GM12878 (cell line): ENCODE results near the gene PHPT1.

Experiments
- JUNB ChIP-seq: IDR thresholded peaks from 2 replicates; pipeline ENCODE4 v1.6.1; 2016; ENCODE audit warnings: antibody characterized with exemption, mild to moderate bottlenecking
- YY1 ChIP-seq: IDR thresholded peaks from 2 replicates; pipeline ENCODE4 v1.6.1; 2011; ENCODE audit warnings: low read depth, mild to moderate bottlenecking, low read length
- TF ChIP-seq, protein P1 (sequence below), 3 experiments: IDR thresholded peaks in 2 of 3; conservative IDR thresholded peaks in 1 of 3; 2 replicates each; pipeline ENCODE4 v1.5.1; 2011; ENCODE audit warnings: low read depth in 3 of 3, low read length in 3 of 3, mild to moderate bottlenecking in 3 of 3, control low read depth in 2 of 3, moderate library complexity in 2 of 3, inconsistent platforms in 1 of 3, mixed read lengths in 1 of 3; ENCODE audit not compliant: control insufficient read depth in 2 of 3, insufficient read depth in 1 of 3; ENCODE audit errors: extremely low read depth in 1 of 3
- TF ChIP-seq, protein P2 (sequence below): IDR thresholded peaks from 2 replicates; pipeline ENCODE4 v1.6.1; 2011; ENCODE audit warnings: low read depth, mild to moderate bottlenecking, low read length, moderate library complexity, borderline replicate concordance; ENCODE audit errors: extremely low read depth

DNA sequence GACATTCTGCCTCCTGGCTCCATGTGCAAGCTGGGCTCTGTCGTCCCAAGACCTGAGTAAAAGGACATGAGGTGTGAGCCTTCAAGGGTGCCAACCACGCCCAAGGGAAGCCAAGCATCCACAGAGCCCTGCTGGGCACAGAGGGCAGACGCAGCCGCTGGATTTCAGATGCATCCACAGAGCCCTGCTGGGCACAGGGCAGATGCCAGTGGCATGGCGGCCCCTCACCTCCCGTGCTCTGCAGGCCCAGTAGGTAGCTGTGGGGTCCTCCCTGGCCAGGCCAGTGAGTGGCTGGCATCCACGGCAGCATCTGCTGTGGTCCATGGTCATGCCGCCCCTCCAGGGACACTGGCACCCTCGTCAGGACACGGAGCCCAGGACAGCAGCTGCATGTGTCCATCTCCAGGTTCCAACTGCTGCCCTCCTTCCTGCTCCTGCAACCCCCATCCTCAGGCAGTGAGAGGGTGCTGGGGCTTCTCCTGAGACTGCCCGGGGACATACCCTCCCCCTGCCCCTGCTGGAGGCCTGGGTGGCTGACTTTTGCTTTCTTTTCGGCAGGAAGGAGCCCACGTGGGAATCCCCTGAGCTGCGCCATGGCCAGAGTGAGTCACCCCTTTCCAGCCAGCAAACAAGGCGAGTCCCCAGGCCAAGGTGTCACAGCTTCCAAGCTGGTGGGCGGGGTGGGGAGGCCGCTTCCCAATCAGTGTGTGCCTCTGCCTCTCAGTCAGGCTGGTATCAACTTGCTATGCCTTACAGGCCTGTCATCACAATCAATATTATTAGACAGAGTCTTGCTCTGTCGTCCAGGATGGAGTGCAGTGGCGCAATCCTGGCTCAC lies 33.1 kb downstream of the PHPT1 start:
- TF ChIP-seq, protein P1, sequence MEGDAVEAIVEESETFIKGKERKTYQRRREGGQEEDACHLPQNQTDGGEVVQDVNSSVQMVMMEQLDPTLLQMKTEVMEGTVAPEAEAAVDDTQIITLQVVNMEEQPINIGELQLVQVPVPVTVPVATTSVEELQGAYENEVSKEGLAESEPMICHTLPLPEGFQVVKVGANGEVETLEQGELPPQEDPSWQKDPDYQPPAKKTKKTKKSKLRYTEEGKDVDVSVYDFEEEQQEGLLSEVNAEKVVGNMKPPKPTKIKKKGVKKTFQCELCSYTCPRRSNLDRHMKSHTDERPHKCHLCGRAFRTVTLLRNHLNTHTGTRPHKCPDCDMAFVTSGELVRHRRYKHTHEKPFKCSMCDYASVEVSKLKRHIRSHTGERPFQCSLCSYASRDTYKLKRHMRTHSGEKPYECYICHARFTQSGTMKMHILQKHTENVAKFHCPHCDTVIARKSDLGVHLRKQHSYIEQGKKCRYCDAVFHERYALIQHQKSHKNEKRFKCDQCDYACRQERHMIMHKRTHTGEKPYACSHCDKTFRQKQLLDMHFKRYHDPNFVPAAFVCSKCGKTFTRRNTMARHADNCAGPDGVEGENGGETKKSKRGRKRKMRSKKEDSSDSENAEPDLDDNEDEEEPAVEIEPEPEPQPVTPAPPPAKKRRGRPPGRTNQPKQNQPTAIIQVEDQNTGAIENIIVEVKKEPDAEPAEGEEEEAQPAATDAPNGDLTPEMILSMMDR (IDR thresholded peaks at IDR 0.05 in 2 of 3, conservative IDR thresholded peaks at IDR 0.05 in 1 of 3; ENCODE audit: control insufficient read depth in 2 of 3, extremely low read depth in 1 of 3, insufficient read depth in 1 of 3, low read depth in 3 of 3, low read length in 3 of 3): peak in 1 of 3 experiments; percentile 4; a peak in 1 of 6 replicates
- TF ChIP-seq YY1 (peak; percentile 76), JUNB (peak; percentile 68)
- TF ChIP-seq, protein P2, sequence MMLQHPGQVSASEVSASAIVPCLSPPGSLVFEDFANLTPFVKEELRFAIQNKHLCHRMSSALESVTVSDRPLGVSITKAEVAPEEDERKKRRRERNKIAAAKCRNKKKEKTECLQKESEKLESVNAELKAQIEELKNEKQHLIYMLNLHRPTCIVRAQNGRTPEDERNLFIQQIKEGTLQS: no peak
